ENCODE results near the gene SDF2.

The SDF2 gene, protein sequence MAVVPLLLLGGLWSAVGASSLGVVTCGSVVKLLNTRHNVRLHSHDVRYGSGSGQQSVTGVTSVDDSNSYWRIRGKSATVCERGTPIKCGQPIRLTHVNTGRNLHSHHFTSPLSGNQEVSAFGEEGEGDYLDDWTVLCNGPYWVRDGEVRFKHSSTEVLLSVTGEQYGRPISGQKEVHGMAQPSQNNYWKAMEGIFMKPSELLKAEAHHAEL

GRCh38 chr17:28661635-28662526 lies at the start of gene SDF2, which contains the start of gene SUPT6H:
Gene SDF2, minus strand, starts transcription at chr17:28661906. Its CDS starts 30 bp downstream, at chr17:28661876.
Gene SUPT6H, plus strand, starts transcription at chr17:28662205. Its CDS starts 11,197 bp downstream, at chr17:28673402.
- H3K4me3 ChIP-seq (replicated peaks in 1 of 2; ENCODE audit: low read depth in 2 of 2, low read length in 2 of 2) = peak within 1 kb of the TSS; percentile 77 to 91
- DNase-seq (ENCODE audit: low read depth in 2 of 2) = peak; percentile 84 to 87
- TF ChIP-seq, protein P1, sequence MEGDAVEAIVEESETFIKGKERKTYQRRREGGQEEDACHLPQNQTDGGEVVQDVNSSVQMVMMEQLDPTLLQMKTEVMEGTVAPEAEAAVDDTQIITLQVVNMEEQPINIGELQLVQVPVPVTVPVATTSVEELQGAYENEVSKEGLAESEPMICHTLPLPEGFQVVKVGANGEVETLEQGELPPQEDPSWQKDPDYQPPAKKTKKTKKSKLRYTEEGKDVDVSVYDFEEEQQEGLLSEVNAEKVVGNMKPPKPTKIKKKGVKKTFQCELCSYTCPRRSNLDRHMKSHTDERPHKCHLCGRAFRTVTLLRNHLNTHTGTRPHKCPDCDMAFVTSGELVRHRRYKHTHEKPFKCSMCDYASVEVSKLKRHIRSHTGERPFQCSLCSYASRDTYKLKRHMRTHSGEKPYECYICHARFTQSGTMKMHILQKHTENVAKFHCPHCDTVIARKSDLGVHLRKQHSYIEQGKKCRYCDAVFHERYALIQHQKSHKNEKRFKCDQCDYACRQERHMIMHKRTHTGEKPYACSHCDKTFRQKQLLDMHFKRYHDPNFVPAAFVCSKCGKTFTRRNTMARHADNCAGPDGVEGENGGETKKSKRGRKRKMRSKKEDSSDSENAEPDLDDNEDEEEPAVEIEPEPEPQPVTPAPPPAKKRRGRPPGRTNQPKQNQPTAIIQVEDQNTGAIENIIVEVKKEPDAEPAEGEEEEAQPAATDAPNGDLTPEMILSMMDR (IDR thresholded peaks at IDR 0.05; ENCODE audit: low read depth, low read length) = no peak

DNA sequence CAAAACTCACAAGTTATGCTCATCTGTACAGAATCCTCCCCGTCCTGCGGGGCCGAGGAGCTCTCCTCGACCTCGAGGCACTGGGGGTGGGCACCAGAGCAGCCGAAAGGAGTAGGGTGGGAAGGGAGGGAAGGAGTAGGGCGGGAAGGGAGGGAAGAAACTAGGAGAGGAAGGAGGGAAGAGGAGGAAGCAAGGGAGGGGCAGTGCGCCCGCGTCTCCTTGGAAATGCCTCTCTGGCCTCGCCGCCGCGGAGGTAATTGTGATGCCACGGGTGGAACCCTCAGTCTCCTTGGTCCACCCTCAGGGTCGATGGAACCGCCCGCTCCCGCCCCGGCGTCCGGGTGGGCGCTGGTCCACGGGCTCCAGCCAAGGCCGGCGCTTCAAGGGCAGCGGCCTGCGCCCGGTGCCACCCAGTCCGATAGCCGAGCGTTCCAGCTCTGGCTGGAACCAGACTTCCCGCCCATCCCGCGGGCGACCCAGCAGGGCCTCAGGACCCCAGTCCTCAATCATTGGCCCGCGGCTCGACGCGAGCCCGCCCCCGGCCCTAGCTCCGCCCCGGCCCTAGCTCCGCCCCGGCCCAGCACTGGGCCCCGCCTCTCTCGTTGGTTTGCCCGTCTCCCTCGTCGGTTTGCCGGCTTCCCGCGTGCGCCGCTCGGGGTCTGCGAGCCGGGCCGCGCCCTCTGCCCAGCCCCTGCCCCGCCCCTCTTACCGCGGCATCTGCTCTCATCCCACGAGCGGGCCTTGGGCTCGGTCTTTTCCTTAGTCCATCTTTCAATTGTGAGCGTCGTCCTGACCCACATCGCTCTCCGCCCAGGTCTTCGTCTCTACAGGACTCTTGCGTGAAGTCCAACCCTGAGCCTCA lies 49.4 kb upstream of the SDF2 start:
- peak; percentile 87 to 92 for DNase-seq (ENCODE audit: low read depth in 2 of 2)
- H3K4me3 ChIP-seq (replicated peaks in 1 of 2; ENCODE audit: low read depth in 2 of 2, low read length in 2 of 2) = peak overlapping the region; percentile 44 to 60
- TF ChIP-seq, protein P1 (IDR thresholded peaks at IDR 0.05; ENCODE audit: low read depth, low read length) = no peak

DNA sequence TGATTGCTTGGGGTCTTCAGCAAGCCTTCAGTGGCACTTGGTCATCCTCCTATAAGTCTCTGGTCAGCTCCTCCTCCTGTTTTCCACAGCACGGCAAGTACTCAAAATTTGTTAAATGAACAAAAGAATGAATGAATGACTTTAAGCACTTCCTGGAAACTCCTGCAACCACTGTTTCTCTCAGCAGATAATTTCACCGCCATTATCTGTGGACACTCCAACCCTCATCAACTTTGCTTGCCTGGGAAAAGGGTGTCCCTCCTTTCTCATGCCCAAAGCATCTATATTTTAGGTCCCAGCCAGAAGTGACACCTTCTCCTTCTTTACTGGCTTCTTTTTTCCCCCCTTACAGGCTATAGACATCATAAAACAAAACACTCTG lies 45.6 kb upstream of the SDF2 start:
- no peak overlapping the region for H3K4me3 ChIP-seq (replicated peaks in 1 of 2; ENCODE audit: low read depth in 2 of 2, low read length in 2 of 2)
- DNase-seq (ENCODE audit: low read depth in 2 of 2) = no peak
- TF ChIP-seq, protein P1 (IDR thresholded peaks at IDR 0.05; ENCODE audit: low read depth, low read length) = no peak

DNA sequence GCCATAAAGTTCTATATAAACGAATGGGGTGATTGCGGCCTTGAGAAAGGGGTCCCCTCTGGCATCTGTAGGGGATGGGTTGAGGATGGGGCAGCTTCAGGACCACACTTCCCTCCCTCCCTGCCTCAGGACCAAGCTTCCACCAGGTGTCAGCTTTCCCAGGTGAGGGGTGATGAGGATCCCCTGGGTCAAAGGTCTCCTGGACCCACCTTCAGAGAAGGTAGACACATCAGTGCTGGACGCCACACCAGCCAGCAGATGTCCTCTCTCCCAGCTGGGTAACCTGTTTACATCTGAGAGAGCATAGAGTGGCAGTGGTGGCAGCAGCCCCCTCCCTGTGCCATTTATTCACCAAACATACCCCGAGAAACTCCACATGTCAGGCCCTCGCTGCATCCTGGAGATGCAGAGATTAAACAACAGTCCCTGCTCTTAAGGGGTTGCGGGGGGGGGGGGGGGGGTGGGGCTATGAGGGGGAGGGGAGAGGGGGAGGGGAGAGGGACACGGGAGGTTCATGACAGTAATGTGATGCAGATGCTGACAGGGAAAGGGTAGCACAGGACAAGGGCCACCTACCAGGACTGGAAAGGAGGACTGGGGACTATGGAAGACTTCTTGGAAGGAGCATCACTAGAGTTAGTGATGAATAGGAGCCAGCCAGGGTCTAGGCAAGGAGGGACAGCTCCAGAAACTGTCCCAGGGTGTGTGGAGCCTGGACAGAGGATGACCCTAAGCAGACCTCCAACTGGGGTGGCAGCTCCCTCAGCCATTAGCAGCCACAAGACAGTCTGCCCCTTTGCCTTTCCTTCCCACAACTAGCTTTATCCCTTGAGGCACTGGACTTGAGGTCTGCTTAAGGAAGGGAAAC lies 45.0 kb upstream of the SDF2 start:
- DNase-seq (ENCODE audit: low read depth in 2 of 2) = no peak
- TF ChIP-seq, protein P1 (IDR thresholded peaks at IDR 0.05; ENCODE audit: low read depth, low read length) = no peak
- H3K4me3 ChIP-seq (replicated peaks in 1 of 2; ENCODE audit: low read depth in 2 of 2, low read length in 2 of 2) = no peak overlapping the region

DNA sequence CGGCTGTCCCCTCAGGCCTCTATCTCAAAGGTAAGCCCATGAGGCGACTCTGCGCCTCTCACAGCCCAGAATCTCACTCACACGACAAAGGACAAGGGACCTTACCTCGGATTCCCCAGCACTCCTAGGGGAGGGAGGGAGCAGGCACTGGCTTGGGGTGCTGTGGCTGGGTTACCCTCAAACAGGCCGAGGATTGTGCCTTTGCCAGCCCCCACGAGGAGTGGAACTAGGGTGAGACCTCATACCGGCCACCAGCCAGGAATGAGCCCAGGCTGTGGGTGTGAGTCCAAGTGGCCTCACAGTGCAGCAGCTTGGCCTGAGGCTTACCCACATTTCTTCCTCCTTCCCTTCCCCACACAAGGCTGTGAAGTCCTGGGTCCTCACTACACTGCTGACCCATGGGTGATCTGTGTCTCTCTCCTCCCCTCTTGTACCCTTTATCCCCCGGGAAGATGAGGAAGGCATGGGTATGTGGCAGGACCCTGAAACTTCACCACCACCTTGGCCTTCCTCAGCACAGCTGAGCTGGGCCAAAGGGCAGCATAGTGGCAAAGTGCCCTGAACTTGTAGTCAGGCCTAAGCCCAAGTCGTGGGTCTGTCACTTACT lies 44.1 kb upstream of the SDF2 start:
- TF ChIP-seq, protein P1 (IDR thresholded peaks at IDR 0.05; ENCODE audit: low read depth, low read length) = no peak
- H3K4me3 ChIP-seq (replicated peaks in 1 of 2; ENCODE audit: low read depth in 2 of 2, low read length in 2 of 2) = no peak overlapping the region
- DNase-seq (ENCODE audit: low read depth in 2 of 2) = no peak

All from cardiac fibroblast (primary cell).